LNCaP clone FGC (cell line): ENCODE results near the gene CCDC66.

Source experiments
- DNase-seq: peaks from one replicate; pipeline ENCODE4 v3.0.0-alpha.2; 2011; ENCODE audit warnings: low read depth
- H3K4me3 ChIP-seq: 2 replicates; pipeline ENCODE4 v1.5.1; 2011; ENCODE audit warnings: mild to moderate bottlenecking, low read depth, low read length, control low read depth
- TF ChIP-seq, protein P1 (sequence below): IDR thresholded peaks from 2 replicates; pipeline ENCODE4 v1.5.1; 2012; ENCODE audit warnings: mild to moderate bottlenecking; ENCODE audit not compliant: control insufficient read depth, insufficient read depth; ENCODE audit errors: extremely low read depth

Gene CCDC66

DNA sequence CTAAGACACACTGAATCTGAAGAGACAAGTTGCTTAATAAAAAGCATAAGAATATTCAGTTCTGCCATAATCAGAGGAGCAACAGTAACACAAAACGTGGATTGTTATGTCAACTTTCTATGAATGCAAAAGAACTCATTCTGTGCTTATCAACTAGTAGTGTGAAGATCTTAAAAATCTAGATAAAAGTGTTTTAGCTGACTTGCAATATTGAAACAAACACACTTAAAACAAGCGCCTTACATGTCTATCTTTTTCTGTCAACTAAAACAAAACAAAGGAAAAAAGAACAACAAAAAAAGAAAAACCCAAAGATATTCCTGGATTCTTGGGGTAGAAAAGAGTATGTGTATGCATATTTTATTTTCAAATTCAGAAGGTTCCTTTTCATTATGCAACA, 88.4 kb downstream of the CCDC66 start:
- TF ChIP-seq, protein P1, sequence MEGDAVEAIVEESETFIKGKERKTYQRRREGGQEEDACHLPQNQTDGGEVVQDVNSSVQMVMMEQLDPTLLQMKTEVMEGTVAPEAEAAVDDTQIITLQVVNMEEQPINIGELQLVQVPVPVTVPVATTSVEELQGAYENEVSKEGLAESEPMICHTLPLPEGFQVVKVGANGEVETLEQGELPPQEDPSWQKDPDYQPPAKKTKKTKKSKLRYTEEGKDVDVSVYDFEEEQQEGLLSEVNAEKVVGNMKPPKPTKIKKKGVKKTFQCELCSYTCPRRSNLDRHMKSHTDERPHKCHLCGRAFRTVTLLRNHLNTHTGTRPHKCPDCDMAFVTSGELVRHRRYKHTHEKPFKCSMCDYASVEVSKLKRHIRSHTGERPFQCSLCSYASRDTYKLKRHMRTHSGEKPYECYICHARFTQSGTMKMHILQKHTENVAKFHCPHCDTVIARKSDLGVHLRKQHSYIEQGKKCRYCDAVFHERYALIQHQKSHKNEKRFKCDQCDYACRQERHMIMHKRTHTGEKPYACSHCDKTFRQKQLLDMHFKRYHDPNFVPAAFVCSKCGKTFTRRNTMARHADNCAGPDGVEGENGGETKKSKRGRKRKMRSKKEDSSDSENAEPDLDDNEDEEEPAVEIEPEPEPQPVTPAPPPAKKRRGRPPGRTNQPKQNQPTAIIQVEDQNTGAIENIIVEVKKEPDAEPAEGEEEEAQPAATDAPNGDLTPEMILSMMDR: no peak
- no peak overlapping the region for H3K4me3 ChIP-seq
- DNase-seq: no peak

DNA sequence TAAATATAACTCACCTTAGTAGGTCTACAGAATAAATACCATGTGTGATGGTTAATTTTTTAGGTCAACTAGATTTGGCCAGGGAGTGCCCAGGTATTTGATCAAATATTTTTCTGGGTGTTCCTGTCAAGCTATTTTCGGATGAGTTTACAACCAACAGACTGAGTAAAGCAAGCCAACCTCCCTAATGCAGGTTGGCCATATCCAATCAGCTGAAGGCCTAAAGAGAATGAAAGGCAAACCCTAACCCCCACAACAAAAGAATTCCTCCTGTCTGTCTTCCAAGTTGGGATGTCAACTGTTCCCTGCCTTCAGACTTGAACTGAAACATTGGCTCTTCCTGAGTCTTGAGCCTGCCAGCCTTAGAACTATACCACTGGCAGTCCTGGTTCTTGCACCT, 97.5 kb downstream of the CCDC66 start:
- peak; percentile 43 for DNase-seq
- TF ChIP-seq, protein P1: no peak
- no peak overlapping the region for H3K4me3 ChIP-seq

DNA sequence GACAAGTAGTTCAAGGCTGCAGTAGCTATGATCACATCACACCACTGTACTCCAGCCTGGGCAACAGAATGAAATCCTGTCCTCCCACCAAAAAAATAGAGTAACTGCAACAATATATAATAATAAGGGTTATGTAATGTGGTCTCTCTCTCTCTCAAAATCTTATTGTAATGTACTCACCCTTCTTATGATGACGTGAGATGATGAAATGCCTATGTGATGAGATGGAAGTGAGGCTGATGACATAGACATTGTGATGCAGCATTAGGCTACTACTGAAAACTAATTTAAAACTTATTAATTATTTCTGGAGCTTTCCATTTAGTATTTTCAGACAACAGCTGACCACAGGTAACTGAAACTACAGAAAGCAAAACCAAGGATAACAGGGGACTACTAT, 98.7 kb downstream of the CCDC66 start:
- no peak for DNase-seq
- no peak overlapping the region for H3K4me3 ChIP-seq
- TF ChIP-seq, protein P1: no peak

DNA sequence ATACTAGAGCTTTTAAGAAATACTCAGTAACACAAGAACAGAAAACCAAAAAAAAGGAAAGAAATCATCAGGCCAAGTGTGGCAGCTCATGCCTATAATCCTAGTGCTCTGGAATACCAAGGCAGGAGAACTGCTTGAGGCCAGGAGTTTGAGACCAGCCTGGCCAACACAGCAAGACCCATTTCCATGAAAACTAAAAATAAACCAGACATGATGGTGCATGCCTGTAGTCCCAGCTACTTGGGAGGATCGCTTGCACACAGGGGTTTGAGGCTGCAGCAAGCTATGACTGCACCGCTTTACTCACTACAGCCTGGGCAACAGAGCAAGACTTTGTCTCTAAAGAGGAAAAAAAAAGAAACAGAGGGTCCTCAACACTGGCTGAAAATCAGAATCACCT, 107.8 kb downstream of the CCDC66 start:
- no peak overlapping the region for H3K4me3 ChIP-seq
- no peak for DNase-seq
- TF ChIP-seq, protein P1: no peak

DNA sequence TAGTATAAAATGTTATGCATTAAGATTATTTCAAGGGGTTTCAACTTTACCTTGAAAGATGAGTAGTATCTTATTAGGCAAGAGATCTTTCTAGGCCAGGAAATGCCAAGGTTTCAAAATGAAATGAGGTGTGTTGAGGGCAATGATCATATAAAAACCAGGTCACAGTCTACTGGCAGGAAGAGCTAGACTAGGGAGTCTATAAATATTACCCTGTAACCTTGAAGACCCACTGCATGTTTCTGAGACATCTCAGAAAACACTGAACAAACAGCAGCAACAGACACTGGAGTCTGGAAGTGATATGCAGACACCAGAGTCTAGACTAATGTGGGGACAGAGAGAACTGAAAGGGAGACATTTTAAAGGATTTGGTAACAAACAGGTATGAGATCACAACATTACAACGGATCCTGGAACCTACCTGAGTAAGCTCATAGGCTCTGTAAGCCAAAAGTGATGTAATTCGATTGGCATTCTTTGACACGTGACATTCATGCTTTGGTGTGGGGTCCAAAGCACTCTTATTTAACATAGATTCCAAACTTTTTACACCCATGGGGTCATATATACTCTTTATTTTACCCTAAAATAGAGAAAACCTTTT, 111.1 kb downstream of the CCDC66 start:
- H3K4me3 ChIP-seq: no peak overlapping the region
- TF ChIP-seq, protein P1: no peak
- DNase-seq: no peak
